GM12874 (cell line): ENCODE results near the gene CISD2.

Experiments used
- TF ChIP-seq, protein P1 (sequence below): IDR thresholded peaks from 2 replicates; pipeline ENCODE4 v1.5.1; 2011; ENCODE audit warnings: low read depth, mild to moderate bottlenecking, control low read depth, low read length, moderate library complexity; ENCODE audit not compliant: insufficient read depth

Gene CISD2

DNA sequence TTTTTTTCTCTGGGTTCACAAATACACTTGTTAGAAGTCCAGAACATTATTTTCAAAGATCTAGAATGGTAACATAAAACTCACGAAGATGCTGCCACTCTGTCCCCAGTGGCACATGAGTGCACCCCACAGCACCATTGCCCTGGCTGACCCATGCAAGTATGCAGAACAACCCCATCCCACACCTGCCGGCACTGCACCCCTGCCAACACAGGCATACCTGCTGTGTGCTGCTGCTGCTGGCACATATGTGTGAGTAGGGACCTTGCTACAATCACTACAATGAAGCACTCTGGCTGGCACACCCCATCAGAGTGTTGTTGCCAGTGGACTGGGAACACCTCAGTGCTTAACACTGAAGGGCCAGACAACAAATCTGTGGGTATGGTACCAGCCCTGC, 66.9 kb downstream of the CISD2 start:
- TF ChIP-seq, protein P1, sequence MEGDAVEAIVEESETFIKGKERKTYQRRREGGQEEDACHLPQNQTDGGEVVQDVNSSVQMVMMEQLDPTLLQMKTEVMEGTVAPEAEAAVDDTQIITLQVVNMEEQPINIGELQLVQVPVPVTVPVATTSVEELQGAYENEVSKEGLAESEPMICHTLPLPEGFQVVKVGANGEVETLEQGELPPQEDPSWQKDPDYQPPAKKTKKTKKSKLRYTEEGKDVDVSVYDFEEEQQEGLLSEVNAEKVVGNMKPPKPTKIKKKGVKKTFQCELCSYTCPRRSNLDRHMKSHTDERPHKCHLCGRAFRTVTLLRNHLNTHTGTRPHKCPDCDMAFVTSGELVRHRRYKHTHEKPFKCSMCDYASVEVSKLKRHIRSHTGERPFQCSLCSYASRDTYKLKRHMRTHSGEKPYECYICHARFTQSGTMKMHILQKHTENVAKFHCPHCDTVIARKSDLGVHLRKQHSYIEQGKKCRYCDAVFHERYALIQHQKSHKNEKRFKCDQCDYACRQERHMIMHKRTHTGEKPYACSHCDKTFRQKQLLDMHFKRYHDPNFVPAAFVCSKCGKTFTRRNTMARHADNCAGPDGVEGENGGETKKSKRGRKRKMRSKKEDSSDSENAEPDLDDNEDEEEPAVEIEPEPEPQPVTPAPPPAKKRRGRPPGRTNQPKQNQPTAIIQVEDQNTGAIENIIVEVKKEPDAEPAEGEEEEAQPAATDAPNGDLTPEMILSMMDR, result no peak
